Fibroblast of skin of abdomen (primary cell): ENCODE measurements around the gene RPTN.

ENCODE experiments used
- DNase-seq: peaks from one replicate; pipeline ENCODE4 v3.0.0-alpha.2; 2013

Gene RPTN

GRCh38 chr1:152110860-152111514, 48.0 kb downstream of the RPTN start:
- DNase-seq = peak; percentile 47

GRCh38 chr1:152110365-152110859, 48.6 kb downstream of the RPTN start:
- DNase-seq = peak; percentile 55

- peak; percentile 1 for DNase-seq
These were observed 49.1 kb downstream of the RPTN start for GRCh38 chr1:152109998-152110294.

- peak; percentile 1 for DNase-seq
These were observed 49.6 kb downstream of the RPTN start for GRCh38 chr1:152109231-152109997.

- DNase-seq = peak; percentile 1
These were observed 50.2 kb downstream of the RPTN start for GRCh38 chr1:152108882-152109222.

- peak; percentile 47 for DNase-seq
These were observed 50.8 kb downstream of the RPTN start for GRCh38 chr1:152107984-152108881.

- no peak for DNase-seq
These were observed 51.7 kb downstream of the RPTN start for GRCh38 chr1:152107031-152107983.

GRCh38 chr1:152104854-152105253, 54.2 kb downstream of the RPTN start:
- no peak for DNase-seq
